Heart left ventricle (tissue), 13 donors: ENCODE data around the gene ODC1.
"Not testable (repeated sequence)": the region's sequence is repeated elsewhere in the genome, so short reads cannot be mapped to it uniquely, and the experiment has no call there.

Experiments
- POLR2A ChIP-seq, 2 donors: fragments of 450-650 bp; IDR thresholded peaks; one replicate each; pipeline ENCODE4 v1.6.1; 2017; ENCODE audit warnings: antibody characterized with exemption in 2 of 2, mild to moderate bottlenecking in 2 of 2, moderate library complexity in 2 of 2
- TF ChIP-seq, protein P1 (sequence below), 12 donors: fragments of 200-600 bp; sonication (generic) in 4 of 12; IDR thresholded peaks; one replicate each; pipeline versions ENCODE4 v1.5.0 to v1.8.0; 2018 to 2022; ENCODE audit warnings: antibody characterized with exemption in 12 of 12, mild to moderate bottlenecking in 5 of 12
- donor health status: ischemic (EF 13 %, LVEDD 7.1; RV severe dilation, severe dysfunction).
- donor health status: DM: no; HTN: yes; CAD: no.
- donor health status: DM: no; HTN: no; CAD: no.
- donor health status: ischemic (EF 25% LVEDD 6.9; RV normal size, moderate dysfunction).
- donor health status: ischemic (EF 25% LVEDD 5.7; RV mildly dilated, moderate dysfunction).
- donor health status: ischemic (EF 35%, LVEDD 5.7; RV mildly dilated, moderate dysfunction).
- donor health status: nonischemic (EF 11% LVEDD 7.7; RV severe dilation, severe dysfunction).
- donor health status: DM: yes; HTN: yes; CAD: no.
- donor health status: PGD.
- donor health status: ischemic (EF 29% LVEDD 5.4; RV normal size, mild dysfunction).
- donor health status: nonischemic (EF 23%, LVEDD 6.1; RV moderate dilation, normal function).

DNA sequence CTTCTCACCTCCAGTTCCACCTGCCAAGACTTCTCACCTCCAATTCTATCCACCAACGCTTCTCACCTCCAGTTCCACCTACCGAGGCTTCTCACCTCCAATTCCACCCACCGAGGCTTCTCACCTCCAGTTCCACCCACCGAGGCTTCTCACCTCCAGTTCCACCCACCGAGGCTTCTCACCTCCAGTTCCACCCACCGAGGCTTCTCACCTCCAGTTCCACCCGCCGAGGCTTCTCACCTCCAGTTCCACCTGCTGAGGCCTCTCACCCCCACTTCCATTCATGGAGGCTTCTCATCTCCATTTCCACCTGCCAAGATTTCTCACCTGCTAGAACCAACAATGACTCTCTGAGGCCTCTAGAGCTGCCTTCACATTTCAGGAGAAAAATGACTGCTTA lies 40.0 kb upstream of the ODC1 start:
- TF ChIP-seq, protein P1, sequence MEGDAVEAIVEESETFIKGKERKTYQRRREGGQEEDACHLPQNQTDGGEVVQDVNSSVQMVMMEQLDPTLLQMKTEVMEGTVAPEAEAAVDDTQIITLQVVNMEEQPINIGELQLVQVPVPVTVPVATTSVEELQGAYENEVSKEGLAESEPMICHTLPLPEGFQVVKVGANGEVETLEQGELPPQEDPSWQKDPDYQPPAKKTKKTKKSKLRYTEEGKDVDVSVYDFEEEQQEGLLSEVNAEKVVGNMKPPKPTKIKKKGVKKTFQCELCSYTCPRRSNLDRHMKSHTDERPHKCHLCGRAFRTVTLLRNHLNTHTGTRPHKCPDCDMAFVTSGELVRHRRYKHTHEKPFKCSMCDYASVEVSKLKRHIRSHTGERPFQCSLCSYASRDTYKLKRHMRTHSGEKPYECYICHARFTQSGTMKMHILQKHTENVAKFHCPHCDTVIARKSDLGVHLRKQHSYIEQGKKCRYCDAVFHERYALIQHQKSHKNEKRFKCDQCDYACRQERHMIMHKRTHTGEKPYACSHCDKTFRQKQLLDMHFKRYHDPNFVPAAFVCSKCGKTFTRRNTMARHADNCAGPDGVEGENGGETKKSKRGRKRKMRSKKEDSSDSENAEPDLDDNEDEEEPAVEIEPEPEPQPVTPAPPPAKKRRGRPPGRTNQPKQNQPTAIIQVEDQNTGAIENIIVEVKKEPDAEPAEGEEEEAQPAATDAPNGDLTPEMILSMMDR (IDR thresholded peaks at IDR 0.05): not testable (repeated sequence)
- not testable (repeated sequence) for TF ChIP-seq POLR2A (IDR thresholded peaks at IDR 0.05)
